NCI-H2227 treated with DMSO at 0.1 percent for 48 hours (cell line): ENCODE data around the gene ALKBH3.

Experiments used
- DNase-seq: peaks from one replicate; lab custom pipeline; 2025; lab: John Stamatoyannopoulos, UW

The ALKBH3 gene

GRCh38 chr11:43880640-43881159, at the start of gene ALKBH3:
Gene ALKBH3, plus strand, starts transcription at chr11:43880831. Its CDS starts 1,822 bp downstream, at chr11:43882653.
- peak; percentile 92 for DNase-seq

GRCh38 chr11:43830928-43831440, 49.6 kb upstream of the ALKBH3 start:
- no peak for DNase-seq

- no peak for DNase-seq
Measured at GRCh38 chr11:43832536-43832935, 48.1 kb upstream of the ALKBH3 start.

- DNase-seq = peak; percentile 86
Measured at GRCh38 chr11:43833657-43834073, 47.0 kb upstream of the ALKBH3 start.

GRCh38 chr11:43834286-43834685, 46.3 kb upstream of the ALKBH3 start:
- no peak for DNase-seq

GRCh38 chr11:43835104-43835503, 45.5 kb upstream of the ALKBH3 start:
- DNase-seq = peak; percentile 58

GRCh38 chr11:43837879-43838278, 42.8 kb upstream of the ALKBH3 start:
- no peak for DNase-seq

- DNase-seq = no peak
Measured at GRCh38 chr11:43842021-43842420, 38.6 kb upstream of the ALKBH3 start.

GRCh38 chr11:43845816-43846215, 34.8 kb upstream of the ALKBH3 start:
- no peak for DNase-seq

- peak; percentile 71 for DNase-seq
Measured at GRCh38 chr11:43852057-43852636, 28.5 kb upstream of the ALKBH3 start.

GRCh38 chr11:43853781-43854180, 26.9 kb upstream of the ALKBH3 start:
- no peak for DNase-seq

- DNase-seq = no peak
Measured at GRCh38 chr11:43856993-43857392, 23.6 kb upstream of the ALKBH3 start.

- no peak for DNase-seq
Measured at GRCh38 chr11:43861141-43861540, 19.5 kb upstream of the ALKBH3 start.

GRCh38 chr11:43866520-43866919, 14.1 kb upstream of the ALKBH3 start:
- no peak for DNase-seq

- DNase-seq = no peak
Measured at GRCh38 chr11:43866969-43867368, 13.7 kb upstream of the ALKBH3 start.

- no peak for DNase-seq
Measured at GRCh38 chr11:43868852-43869567, 11.6 kb upstream of the ALKBH3 start.

GRCh38 chr11:43871051-43871450, 9.6 kb upstream of the ALKBH3 start:
- DNase-seq = no peak

- no peak for DNase-seq
Measured at GRCh38 chr11:43872995-43873394, 7.6 kb upstream of the ALKBH3 start.

- DNase-seq = no peak
Measured at GRCh38 chr11:43874078-43874477, 6.6 kb upstream of the ALKBH3 start.

- no peak for DNase-seq
Measured at GRCh38 chr11:43874738-43875137, 5.9 kb upstream of the ALKBH3 start.

- no peak for DNase-seq
Measured at GRCh38 chr11:43879789-43880639, 617 bp upstream of the ALKBH3 start.

GRCh38 chr11:43892851-43893250, 12.2 kb downstream of the ALKBH3 start:
- no peak for DNase-seq
